ENCODE data around the gene FMN1. TPM values are rescaled to one million over a fixed set of nuclear protein-coding genes. Genes with fewer than 3 reads are reported as not detected.
A peak's percentile ranks its signal among the peaks of the same experiment; 100 is the strongest.

Gene FMN1
- total RNA-seq, 4 donors from 2014 or later = 5.1 to 13.3 (median 9.0) TPM

DNA sequence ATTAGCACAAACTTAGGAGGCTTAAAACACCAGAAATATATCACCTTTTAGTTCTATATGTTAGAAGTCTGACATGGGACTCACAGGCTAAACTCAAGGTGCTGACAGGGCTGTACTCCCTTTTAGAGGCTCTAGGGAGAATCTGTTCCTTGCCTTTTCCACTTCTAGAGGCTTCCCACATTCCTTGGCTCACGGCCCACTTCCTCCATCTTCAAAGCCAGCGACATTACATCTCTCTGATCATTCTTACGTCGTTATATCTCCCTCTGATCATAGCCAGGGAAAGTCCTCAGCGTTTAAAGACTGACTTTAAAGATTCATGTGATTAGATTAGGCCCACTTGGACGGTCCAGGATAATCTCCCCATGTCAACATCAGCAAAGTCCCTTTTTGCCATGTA lies 310.4 kb downstream of the FMN1 start:
- H3K27ac ChIP-seq = peak overlapping the region; percentile 75 to 81 (median 80)
- no peaks in the 10 kb centered on the region for H3K27me3 ChIP-seq
- H3K4me1 ChIP-seq = peaks cover 5 to 67% (median 20%) of the 10 kb centered on the region in 3 donors

GRCh38 chr15:32882955-32883354 lies 311.6 kb downstream of the FMN1 start:
- TF ChIP-seq CTCF (IDR thresholded peaks at IDR 0.05) = no peak
- TF ChIP-seq POLR2A (IDR thresholded peaks at IDR 0.05) = no peak
- no peak for TF ChIP-seq EP300 (IDR thresholded peaks at IDR 0.05)
- TF ChIP-seq POLR2AphosphoS5 (IDR thresholded peaks at IDR 0.05) = no peak
- H3K9me3 ChIP-seq = no peaks in the 10 kb centered on the region
- ATAC-seq = no peak
- 45% methylated on average over 3 of the region's 4 CpGs; no CpG with 5 or more reads in 1 of the 2 donors for WGBS, 2 donors (ENCODE audit: low coverage in 1 of 2)
- H3K4me1 ChIP-seq = peaks cover 11 to 67% (median 22%) of the 10 kb centered on the region in 3 donors
- no peaks in the 10 kb centered on the region for H3K27me3 ChIP-seq
- H3K4me3 ChIP-seq = no peak overlapping the region
- H3K27ac ChIP-seq = peak overlapping the region in 3 of 4 donors; percentile 21 to 38 (median 37)
- H3K36me3 ChIP-seq = no peaks in the 10 kb centered on the region

More for the DNA sequence above, 310.4 kb downstream of the FMN1 start:
- no peak overlapping the region for H3K4me3 ChIP-seq
- no peak for ATAC-seq
- H3K36me3 ChIP-seq = no peaks in the 10 kb centered on the region
- 25 to 55% methylated on average over 6 of the region's 6 CpGs for WGBS, 2 donors (ENCODE audit: low coverage in 1 of 2)
- TF ChIP-seq POLR2AphosphoS5 (IDR thresholded peaks at IDR 0.05) = no peak
- peak in 1 of 4 experiments; percentile 14 for TF ChIP-seq CTCF (IDR thresholded peaks at IDR 0.05)
- no peaks in the 10 kb centered on the region for H3K9me3 ChIP-seq

DNA sequence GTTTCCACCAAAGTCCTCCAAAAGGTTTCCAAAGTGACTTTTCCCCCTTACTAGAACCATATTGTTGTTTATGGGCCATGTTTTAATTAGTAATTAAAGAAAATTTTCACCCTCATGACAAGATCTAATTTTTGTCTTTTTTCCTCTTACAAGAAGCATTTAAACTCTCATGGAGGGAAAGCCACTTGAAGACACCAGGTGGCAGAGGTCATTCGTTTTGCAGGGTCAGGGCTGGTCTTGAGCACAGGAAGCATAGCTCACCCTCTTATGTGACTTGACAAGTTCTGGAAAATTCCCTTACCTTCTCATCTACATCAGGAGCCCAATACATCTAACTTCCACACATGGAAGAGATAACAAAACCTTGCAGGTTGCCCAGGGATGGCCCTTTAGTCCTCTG lies 313.0 kb downstream of the FMN1 start:
- Histone ChIP-seq H3K9me3 (no peaks in the 10 kb centered on the region), H3K4me1 (peaks cover 11 to 73% (median 22%) of the 10 kb centered on the region in 3 donors), H3K4me3 (no peak overlapping the region), H3K27me3 (no peaks in the 10 kb centered on the region), H3K36me3 (no peaks in the 10 kb centered on the region), H3K27ac (no peak overlapping the region)
- 67 to 90% methylated on average over 1 of the region's 1 CpG for WGBS, 2 donors (ENCODE audit: low coverage in 1 of 2)
- TF ChIP-seq POLR2A (IDR thresholded peaks at IDR 0.05) = no peak
- TF ChIP-seq CTCF (IDR thresholded peaks at IDR 0.05) = no peak
- TF ChIP-seq POLR2AphosphoS5 (IDR thresholded peaks at IDR 0.05) = no peak
- no peak for TF ChIP-seq EP300 (IDR thresholded peaks at IDR 0.05)
- no peak for ATAC-seq

DNA sequence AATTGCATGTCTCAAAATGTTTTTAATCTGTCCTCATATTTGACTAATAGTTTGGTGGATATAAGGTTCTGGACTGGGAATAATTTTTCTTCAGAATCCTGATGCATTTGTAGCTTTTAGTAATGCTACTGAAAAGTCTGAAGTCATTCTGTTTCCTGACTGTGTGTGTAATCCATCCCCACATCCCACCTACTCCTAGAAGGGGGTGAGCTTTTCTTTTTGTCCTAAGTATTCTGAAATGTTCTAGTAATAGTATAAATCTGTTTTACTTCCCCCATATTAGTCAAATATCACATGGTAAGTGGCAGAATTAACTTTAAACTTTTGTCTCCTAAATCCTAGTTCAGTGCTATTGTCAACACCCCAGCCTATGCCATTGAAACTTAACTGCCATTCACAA lies 313.9 kb downstream of the FMN1 start:
- TF ChIP-seq POLR2AphosphoS5 (IDR thresholded peaks at IDR 0.05) (no peak), EP300 (IDR thresholded peaks at IDR 0.05) (no peak), CTCF (IDR thresholded peaks at IDR 0.05) (no peak), POLR2A (IDR thresholded peaks at IDR 0.05) (no peak)
- H3K4me3 ChIP-seq = no peak overlapping the region
- peak overlapping the region in 1 of 4 donors; percentile 78 for H3K27ac ChIP-seq
- H3K27me3 ChIP-seq = no peaks in the 10 kb centered on the region
- no peaks in the 10 kb centered on the region for H3K36me3 ChIP-seq
- H3K9me3 ChIP-seq = no peaks in the 10 kb centered on the region
- ATAC-seq = no peak
- H3K4me1 ChIP-seq = peaks cover 11 to 64% (median 19%) of the 10 kb centered on the region in 3 donors

GRCh38 chr15:32879980-32880379 lies 314.5 kb downstream of the FMN1 start:
- H3K4me1 ChIP-seq = peaks cover 11 to 64% (median 15%) of the 10 kb centered on the region in 3 donors
- no peak for ATAC-seq
- no peak overlapping the region for H3K4me3 ChIP-seq
- TF ChIP-seq POLR2AphosphoS5 (IDR thresholded peaks at IDR 0.05) (no peak), CTCF (IDR thresholded peaks at IDR 0.05) (no peak), EP300 (IDR thresholded peaks at IDR 0.05) (no peak), POLR2A (IDR thresholded peaks at IDR 0.05) (no peak)
- no peaks in the 10 kb centered on the region for H3K36me3 ChIP-seq
- H3K9me3 ChIP-seq = no peaks in the 10 kb centered on the region
- H3K27ac ChIP-seq = peak overlapping the region in 3 of 4 donors; percentile 68 to 87 (median 78)
- WGBS, 2 donors (ENCODE audit: low coverage in 1 of 2) = 39 to 71% methylated on average over 5 to 6 of the region's 6 CpGs
- no peaks in the 10 kb centered on the region for H3K27me3 ChIP-seq
